Panc1 (cell line): ENCODE measurements around the gene PDGFD.

Experiments
- CTCF ChIP-seq: fragments of 450-650 bp; IDR thresholded peaks from 2 replicates; pipeline ENCODE4 v1.5.1; 2017; ENCODE audit warnings: mild to moderate bottlenecking
- POLR2AphosphoS5 ChIP-seq: IDR thresholded peaks from 2 replicates; pipeline ENCODE4 v1.6.1; 2012; ENCODE audit warnings: mild to moderate bottlenecking, low read depth, low read length, moderate library complexity

- TF ChIP-seq CTCF (no peak), POLR2AphosphoS5 (no peak)
Measured at GRCh38 chr11:104152941-104153505, 10.9 kb downstream of the PDGFD start.
